Fibroblast of skin of left biceps (primary cell): ENCODE data around the gene TRIM10.
A peak's percentile ranks its signal among the peaks of the same experiment; 100 is the strongest.
"Not testable (repeated sequence)": the region's sequence is repeated elsewhere in the genome, so short reads cannot be mapped to it uniquely, and the experiment has no call there.

Experiments
- DNase-seq, 2 experiments: peaks; one replicate each; pipeline ENCODE4 v3.0.0-alpha.2; 2013; ENCODE audit warnings: low read depth in 2 of 2

Gene TRIM10

DNA sequence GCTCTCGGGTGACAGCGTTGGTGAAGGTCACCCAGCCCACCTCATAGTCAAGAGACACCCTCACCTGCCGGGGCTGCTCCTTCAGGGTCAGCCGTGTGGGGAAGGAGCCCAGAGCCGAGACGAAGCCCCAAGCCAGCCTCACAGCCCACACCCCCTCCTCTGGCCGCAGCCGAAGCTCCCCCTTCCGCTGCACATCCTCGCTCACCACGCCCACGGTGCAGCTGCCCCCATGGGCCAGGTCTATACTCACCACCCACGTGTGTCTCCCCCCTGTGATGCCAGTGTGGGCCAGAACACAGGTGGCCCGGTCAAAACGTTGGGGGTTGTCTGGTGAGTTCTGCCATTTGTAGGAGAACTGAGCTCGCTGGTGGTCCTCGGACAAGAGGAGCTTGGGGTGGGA lies 7.0 kb downstream of the TRIM10 start:
- no peak for DNase-seq

DNA sequence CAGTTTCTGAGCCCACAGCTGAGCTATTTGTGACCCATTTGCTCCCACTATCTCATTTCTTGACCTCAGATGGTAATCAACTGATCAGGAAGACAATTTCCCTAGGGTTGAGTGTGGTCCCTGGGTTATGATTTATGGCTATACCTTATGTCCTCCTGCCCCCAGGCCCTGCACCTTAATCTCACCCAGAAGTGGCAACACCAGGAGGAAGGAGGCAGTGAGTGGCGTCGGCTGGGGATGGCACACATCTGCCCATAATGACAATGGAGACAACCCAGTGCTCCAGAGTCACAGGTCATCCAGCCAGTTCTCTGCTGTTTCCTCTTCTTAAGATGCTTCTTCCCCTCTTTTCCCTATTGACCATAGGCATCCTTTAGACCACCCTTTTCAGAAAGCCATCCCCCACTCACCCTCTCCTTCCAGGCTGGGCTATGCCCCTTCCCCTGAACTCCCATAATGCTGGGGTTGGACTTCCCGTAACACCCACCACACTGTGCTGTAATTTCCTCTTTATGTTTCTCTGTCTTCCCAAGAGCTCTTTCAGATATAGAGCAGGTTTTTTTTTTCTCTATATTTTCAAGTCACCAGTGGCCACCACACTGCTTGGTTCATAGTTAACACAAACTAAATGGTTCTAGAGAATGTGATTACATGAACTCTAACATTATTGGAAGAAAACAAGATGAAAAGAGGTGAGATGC lies 8.0 kb downstream of the TRIM10 start:
- DNase-seq, result no peak

DNA sequence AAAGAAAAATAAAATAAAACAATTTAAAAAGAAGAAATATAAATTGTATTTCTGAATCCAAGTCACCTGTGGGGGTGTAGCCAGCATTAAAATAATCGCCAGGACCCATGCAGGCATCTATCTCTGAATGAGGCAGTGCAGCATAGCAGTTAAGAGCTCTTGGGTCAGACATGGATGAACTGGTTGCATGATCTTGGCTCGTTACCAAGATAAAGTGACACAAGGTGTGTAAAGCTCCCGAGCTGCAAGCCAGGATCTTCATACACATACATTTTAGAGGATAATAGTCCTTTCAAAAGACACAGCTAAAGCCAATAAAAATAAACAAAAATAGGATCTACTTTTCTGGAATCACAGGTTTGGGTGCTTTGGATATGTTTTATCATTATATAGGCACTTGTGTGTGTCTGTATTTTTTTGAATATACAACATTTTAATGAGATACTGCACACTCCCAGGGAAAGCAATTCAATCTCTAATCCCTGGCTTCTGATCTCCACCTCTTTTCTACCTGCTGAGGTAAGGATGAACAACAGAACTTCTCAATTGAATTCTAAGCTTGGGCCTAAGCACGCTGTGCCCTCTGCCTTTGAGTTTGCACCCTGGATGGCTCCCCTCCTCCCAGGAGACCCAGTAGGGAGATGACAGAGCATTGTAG lies 8.9 kb downstream of the TRIM10 start:
- DNase-seq, result no peak

DNA sequence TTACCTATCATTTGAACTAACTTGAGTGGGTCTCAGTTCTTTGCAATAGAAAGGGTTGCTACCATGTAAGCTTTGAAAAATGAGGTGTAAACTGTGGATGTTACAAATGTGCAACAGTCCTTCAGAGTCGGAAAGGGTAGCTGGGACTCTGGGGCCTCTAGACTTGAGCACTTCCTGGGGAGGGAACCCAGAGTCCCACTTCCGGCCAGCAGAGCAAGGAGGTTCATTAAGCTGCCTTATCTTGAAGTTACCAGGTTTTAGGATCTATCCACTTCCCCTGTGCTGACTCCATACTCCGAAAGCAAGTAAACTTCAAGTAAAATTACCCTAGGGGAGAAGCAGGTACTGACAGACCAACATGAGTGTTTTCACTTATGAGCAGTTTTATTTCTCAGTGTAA lies 9.4 kb downstream of the TRIM10 start:
- DNase-seq, result no peak

DNA sequence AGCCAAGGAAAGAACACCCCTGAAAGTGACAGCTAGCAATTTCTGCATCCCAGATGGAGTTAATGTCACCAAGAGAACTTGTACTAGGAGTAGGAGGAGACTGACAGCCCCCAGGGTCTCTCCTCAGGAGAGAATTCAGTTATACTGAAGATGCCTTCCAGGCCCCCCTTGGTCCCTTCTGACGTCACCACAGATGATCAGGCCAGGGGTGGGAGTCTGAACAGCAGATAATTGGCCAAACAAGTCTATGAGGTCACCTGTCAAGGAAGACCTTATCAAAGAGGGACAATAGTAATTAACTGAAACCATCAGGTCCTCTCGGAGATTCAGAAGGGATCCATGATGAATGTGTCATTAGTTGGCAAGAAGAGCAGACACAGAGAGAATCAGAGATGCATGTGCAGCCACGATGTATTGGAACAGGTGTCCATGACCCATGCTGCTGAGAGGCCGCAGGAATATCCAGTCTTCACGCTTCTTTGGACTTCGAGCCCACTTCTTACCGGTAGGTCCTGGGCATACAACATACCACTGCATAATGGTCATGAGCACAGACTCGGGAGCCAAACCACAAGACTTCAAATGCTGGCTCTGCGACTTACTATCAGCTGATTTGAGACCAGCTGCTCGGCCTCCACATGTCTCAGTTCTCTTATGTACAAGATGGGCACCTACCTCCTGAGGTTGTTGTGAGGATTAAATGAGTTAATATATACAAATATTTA lies 10.2 kb downstream of the TRIM10 start:
- no peak for DNase-seq

DNA sequence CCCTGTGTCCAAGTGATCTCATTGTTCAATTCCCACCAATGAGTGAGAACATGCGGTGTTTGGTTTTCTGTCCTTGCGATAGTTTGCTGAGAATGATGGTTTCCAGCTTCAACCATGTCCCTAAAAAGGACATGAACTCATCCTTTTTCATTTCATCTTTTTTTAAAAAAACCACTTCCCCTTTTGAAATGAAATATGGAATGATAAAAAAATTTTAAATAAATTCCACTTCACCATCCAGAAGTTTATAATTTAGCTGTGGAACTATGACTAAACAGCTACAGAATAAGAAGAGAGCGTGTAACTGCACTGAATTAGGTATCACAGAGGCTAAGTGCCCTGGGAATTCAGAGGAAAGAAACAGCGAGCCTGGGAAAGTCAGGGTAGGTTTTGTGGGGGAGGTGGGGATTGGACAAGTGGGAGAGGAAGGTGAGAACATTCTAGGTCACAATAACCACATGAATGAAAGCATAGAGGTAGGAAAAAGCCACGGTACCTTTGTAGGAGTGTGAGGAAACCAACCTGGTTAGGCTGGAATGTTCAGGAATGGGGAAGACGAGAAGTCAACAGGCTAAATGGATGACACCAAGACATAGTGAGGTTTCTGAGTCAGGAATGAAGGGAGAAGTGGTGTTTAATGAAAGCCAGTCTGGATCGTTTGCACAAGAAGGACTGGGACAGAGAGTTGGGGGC lies 11.0 kb downstream of the TRIM10 start:
- DNase-seq, result no peak

DNA sequence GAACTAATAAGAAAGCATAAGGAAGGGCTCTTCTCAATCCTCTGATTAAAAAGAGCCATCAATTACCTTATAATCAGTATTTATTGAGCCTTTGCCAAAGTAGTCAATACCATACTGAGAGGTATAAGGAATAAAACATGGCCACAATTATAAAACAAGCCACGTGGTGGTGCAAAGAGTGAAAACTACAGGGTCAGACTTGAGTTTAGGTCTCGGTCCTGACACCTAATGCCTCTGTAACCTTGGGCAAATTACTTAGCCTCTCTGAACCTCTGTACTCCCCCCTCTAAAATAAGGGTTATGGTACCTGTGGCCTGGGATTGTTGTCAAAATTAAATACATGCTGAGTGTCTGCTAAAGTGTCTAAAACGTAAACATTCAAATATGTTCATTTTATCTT lies 11.8 kb downstream of the TRIM10 start:
- no peak for DNase-seq

DNA sequence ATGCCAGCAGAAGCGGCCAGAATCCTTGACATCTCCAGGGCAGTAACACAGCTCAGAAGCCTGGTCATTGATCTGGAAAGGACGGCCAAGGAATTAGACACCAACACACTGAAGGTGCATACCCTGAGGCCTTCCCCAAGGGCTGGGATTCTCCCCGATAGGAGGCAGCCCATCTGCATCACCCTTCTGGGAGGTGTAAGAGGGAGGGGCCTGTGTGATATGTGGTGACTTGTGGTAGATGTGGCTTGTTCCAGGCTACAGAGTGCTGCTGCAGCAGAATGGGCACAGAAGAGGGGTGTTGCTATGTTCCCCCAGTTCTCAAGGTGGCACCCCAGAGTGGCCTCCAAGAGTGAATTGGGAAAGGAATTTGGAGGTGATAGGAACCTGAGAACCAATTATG lies 13.9 kb downstream of the TRIM10 start:
- DNase-seq, result no peak

DNA sequence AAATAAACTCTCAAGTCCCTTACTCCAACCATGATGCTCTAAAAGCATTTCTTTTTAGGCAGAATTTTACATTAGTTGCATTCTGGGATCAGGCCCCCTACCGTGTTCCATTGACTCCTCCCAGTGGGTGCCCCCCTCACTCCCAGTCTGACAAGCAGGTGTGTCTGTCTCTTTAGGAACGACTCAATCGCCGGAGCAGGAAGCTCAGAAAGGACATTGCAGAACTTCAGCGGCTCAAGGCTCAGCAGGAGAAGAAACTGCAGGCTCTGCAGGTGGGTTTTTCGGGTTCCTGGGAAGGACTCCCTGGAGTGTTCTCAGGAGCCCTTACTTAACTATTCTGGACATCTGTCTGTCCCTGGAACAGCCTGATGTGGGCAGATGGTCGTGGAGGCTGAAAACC lies 15.2 kb downstream of the TRIM10 start:
- no peak for DNase-seq

DNA sequence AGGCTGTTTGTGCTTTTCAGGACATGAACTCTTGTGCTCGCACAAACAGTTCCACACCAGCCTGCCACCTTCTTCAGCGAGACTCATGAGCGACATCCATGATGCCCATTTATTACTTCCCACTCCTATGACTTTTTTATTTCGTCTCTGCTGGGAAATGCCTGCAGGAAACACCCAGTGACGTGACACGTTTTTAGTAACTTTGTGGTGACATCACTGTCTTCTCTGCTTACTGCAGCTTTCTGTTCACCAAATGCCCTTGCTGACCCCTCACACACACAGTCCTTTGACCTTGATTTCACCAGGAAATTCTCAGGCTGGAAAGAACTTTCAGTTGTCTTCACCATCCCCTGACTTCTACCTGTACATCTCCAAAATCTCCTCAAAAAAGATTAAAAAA lies 16.2 kb downstream of the TRIM10 start:
- no peak for DNase-seq

DNA sequence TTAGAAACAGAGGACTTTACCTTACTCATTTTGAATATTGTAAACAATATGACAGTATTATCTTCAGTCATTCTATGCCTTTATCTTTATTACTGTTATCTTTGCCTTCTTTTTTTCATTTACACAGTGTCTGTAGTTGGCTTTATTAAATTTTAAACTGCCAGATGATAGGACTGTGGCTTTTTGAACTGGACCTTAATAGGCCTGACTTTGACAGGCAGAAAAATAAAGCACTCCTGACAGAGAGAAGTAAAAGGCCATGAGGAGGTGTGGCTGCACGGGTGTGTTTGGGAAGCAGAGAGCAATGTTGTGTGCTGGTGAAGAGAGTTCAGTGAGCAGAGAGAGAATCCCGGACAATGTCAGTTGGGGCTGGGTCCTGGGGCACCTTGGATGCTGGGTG lies 17.2 kb downstream of the TRIM10 start:
- no peak for DNase-seq

DNA sequence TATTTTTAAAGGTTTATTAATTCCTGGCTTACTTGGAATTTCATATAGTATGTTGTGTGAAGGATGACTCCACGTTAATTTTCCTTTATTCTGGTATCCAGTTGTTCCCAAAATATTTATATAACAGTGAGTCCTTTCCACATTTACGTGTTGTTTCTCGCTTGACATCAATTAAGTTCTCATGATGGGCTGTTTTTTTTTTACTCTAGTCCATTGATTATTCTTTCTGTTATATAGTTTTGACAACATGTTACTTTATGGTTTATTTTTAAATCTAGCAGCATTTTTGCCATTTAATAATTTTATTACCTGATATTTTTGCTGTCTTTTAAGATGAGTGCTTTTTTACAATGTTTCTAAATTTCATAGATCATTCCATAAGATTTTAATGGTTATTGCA lies 18.3 kb downstream of the TRIM10 start:
- DNase-seq, result no peak

DNA sequence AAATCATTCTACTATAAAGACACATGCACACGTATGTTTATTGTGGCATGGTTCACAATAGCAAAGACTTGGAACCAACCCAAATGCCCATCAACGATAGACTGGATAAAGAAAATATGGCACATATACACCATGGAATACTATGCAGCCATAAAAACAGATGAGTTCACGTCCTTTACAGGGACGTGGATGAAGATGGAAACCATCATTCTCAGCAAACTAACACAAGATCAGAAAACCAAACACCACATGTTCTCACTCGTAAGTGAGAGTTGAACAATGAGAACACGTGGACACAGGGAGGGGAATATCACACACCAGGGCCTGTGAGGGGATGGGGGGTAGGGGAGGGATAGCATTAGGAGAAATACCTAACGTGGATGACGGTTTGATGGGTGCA lies 20.8 kb downstream of the TRIM10 start:
- not testable (repeated sequence) for DNase-seq

DNA sequence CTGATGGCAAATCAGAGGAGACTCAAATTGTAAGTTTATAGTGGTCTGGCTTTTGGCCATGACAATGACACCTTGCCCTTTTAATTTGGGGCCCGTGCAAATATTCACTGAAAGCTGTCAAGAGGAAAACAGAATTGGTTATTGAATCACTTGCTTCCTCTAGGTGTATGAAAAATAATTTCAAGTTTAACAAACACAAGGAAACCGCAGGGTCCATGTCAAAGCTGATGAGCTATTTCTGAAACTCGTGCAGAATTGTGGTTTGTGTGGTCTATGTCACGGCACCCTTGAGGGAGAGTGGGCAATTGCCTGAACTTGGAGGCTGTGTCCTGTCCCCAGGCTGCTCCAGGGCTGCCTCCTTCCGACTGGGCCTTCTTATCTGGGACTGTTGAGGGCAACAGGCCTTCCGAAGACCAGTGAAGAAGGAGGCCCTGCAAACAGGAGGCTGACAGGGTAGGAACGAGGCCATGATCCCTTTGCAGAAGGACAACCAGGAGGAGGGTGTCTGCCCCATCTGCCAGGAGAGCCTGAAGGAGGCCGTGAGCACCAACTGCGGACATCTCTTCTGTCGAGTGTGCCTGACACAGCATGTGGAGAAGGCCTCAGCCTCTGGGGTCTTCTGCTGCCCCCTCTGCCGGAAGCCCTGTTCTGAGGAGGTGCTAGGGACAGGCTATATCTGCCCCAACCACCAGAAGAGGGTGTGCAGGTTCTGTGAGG lies 24.3 kb downstream of the TRIM10 start:
- no peak for DNase-seq

DNA sequence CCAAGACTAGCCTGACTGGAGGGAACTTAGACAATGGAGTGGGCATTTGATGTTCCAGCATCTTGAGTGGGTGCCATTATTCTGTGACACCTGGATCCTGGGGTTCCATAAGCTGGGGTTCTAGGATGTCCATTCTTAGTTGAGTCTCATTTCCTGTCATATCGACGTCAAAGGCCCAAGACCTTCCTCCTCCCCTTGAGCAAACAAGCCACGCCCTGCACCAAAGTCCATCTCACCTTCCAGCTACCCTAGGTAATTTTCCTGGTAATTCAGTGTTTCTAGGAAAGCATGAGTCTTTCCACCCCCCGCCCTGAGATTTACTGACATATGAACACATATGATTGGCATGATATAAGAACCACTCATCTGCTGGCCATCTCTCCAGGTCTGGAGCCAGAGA lies 25.3 kb downstream of the TRIM10 start, which contains the start of gene TRIM40:
Gene TRIM40 (plus strand): TSS at position 384 of the 400 bp plus-strand sequence. CDS start 897 bp downstream, outside the sequence.
- DNase-seq, result no peak

DNA sequence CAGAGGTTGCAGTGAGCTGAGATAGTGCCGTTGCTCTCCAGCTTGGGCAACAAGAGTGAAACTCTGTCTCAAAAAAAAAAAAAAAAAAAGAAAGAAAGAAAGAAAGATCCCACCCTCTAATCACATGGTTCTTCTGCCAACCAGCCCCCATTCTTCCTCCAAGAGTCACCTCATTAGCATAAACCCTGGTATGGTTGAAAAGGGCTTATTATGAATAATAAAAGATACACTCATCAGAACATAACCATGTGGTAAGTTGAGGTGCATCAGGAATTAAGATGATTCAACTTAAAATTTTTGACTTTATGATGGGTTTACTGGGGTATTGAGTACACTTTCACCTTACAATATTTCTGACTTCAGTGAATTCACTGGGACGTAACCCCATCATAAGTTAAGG lies 25.9 kb downstream of the TRIM10 start:
- no peak for DNase-seq

DNA sequence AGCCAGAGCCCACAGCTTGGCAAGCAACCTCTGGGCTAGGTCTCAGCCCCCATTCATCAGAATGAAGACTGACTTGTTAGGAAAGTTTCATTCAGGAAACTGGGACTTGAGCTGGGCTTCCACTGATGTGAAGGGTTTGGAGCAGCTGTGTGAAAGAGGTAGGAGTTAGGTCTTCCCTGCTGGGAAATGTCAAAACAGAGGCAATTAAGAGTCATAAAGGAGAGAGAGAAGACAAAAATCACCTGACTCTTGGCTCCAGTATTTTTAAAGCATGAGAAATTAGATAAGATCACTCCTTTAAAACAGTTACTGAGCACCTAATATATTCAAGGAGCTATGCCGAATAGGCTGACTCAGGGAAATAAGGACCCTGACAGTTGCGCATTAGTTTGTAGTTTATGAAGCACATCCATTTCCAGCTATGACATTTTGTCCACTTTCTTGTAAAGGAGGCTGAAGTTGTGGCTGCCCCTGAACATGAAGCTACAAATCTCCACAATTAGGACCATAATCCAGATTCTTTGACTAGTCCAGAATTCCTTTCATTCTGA lies 29.0 kb downstream of the TRIM10 start:
- DNase-seq, result no peak

DNA sequence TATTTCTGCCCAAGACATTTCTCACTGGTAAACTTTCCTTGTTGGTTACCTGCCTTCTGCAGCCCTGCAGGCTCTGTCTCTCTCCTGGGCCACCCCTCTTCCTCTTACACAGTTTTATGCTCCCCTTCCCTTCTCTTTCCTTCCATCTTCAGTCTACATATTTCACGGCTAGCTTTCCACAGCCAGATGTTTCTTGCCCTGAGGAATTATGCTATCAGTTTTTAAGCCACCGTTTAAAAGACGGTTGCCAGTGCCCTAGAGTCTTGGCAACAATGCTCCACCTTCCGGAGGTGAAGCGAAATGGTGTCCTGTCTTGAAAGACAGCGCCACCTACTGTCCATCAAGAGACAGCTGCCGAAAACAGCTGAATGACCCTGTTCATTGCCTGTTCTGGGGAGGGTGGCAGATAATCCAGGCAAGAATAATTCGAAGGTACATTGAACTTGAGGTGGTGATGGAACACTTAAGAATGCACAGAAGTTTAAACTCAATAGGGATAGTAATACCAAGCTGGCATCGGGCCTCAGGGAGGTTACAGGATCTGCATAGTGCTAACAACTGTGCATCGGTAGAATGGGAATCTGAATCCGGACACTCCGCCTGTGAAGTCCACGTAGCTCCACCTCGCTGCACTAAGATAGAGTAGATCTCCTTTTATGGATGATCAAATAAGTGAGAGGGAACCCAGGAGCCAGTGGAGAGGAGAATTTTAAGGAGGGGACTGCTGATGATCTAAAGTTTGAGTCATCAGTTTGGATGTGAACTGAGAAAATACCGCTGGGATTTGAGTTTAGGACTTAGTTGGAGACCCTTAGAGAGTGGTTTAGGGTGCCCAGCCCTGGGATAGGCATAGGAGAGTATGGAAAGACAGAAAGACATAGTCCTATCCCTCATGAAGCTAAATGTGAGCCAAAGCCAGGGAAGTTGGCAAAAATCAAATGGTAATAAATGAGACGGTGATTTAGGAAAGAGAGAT lies 29.8 kb downstream of the TRIM10 start:
- peak; percentile 56 to 66 for DNase-seq

DNA sequence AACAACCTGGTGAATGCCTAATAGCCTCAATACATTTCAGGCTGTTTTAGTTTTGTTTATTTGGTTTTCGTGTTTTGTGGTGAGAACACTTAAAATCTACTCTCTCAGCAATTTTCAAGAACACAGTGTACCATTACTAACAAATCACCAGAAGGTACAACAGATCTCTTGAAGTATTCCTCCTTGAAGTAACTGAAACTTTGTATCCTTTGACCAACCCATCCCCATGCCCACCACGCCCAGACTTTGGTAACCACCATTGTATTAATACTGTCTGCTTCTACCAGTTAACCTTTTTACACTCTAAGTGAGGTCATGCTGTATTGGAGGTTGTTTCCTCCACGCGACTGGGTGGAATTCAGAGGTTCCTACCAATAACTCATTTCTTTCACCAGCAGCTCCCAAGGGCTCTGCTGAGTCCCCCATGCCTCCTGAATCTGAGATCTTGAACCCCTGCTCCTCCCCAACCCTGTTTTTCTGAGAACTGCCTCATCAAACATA lies 30.8 kb downstream of the TRIM10 start:
- no peak for DNase-seq
